H1 (cell line): ENCODE measurements around the gene ENTR1. TPM values are rescaled to one million over a fixed set of nuclear protein-coding genes. Genes with fewer than 3 reads are reported as not detected.
"Not testable (repeated sequence)": the region's sequence is repeated elsewhere in the genome, so short reads cannot be mapped to it uniquely, and the experiment has no call there.

Source experiments
- CTCF ChIA-PET: fragments of 300-600 bp; sonication (Branson Sonifier 250); formaldehyde crosslinking; loops from one replicate; lab custom pipeline; 2021; ENCODE audit not compliant: partially characterized antibody; lab: Charles Lee
- POLR2A ChIA-PET: fragments of 300-600 bp; sonication (Branson Sonifier 250); formaldehyde crosslinking; loops from one replicate; lab custom pipeline; 2021; ENCODE audit warnings: inconsistent platforms; ENCODE audit not compliant: partially characterized antibody; lab: Charles Lee
- DNase-seq, 2 experiments: peaks; one replicate each; pipeline versions ENCODE4 v3.0.0 to v3.0.0-alpha.2; 2010 to 2022; ENCODE audit warnings: low spot score in 2 of 2, low read depth in 1 of 2, mixed read lengths in 1 of 2
- FAIRE-seq: peaks from 2 replicates; lab custom pipeline; 2011; peaks lifted over from hg19 to GRCh38; lab: Jason Lieb, UNC
- H2AFZ ChIP-seq: 2 replicates; pipeline ENCODE4 v1.8.1; 2012; ENCODE audit warnings: low read length, inconsistent platforms
- H2AK5ac ChIP-seq: 2 replicates; pipeline ENCODE4 v1.6.1; 2013; ENCODE audit warnings: low read depth, low read length
- H2BK120ac ChIP-seq: replicated peaks from 2 replicates; pipeline ENCODE3; 2013; ENCODE audit warnings: low read depth, low read length, inconsistent platforms
- H2BK12ac ChIP-seq: 2 replicates; pipeline ENCODE4 v1.6.1; 2013; ENCODE audit warnings: low read depth, low read length
- H2BK15ac ChIP-seq: 2 replicates; pipeline ENCODE4 v1.6.1; 2013; ENCODE audit warnings: low read length
- H2BK20ac ChIP-seq: 2 replicates; pipeline ENCODE4 v1.6.1; 2013; ENCODE audit warnings: low read length
- H2BK5ac ChIP-seq: 2 replicates; pipeline ENCODE4 v1.6.1; 2013; ENCODE audit warnings: low read depth, low read length
- H3K14ac ChIP-seq: 2 replicates; pipeline ENCODE4 v1.6.1; 2013; ENCODE audit warnings: inconsistent platforms; ENCODE audit not compliant: insufficient read length
- H3K18ac ChIP-seq: 2 replicates; pipeline ENCODE4 v1.6.1; 2013; ENCODE audit warnings: low read length; ENCODE audit errors: extremely low read depth
- H3K23ac ChIP-seq: 2 replicates; pipeline ENCODE4 v1.6.1; 2013; ENCODE audit warnings: inconsistent platforms; ENCODE audit not compliant: insufficient read length
- H3K23me2 ChIP-seq: 2 replicates; pipeline ENCODE4 v1.6.1; 2013; ENCODE audit warnings: low read depth, low read length
- H3K27ac ChIP-seq: 2 replicates; pipeline ENCODE4 v1.6.1; 2011; ENCODE audit warnings: low read depth, low read length, inconsistent platforms
- H3K27me3 ChIP-seq, 4 experiments: replicated peaks in 1 of 4; 1 replicate in 1 of 4; 2 replicates in 3 of 4; pipeline versions ENCODE4 v1.6.1 to v1.8.1; 2011 to 2013; ENCODE audit warnings: low read length in 3 of 4, mild to moderate bottlenecking in 3 of 4, inconsistent platforms in 2 of 4, mixed read lengths in 2 of 4, moderate library complexity in 1 of 4; ENCODE audit not compliant: control insufficient read depth in 3 of 4, insufficient read depth in 3 of 4; ENCODE audit errors: extremely low read depth in 1 of 4
- H3K36me3 ChIP-seq, 4 experiments: 2 replicates each; pipeline versions ENCODE4 v1.6.1 to v1.8.1; 2011 to 2013; ENCODE audit warnings: mild to moderate bottlenecking in 4 of 4, low read length in 3 of 4, moderate library complexity in 2 of 4, control low read depth in 1 of 4, inconsistent platforms in 1 of 4; ENCODE audit not compliant: insufficient read depth in 4 of 4, control insufficient read depth in 2 of 4
- H3K4ac ChIP-seq: replicated peaks from 2 replicates; pipeline ENCODE3; 2013; ENCODE audit warnings: low read length, low read depth, mixed read lengths, inconsistent platforms; ENCODE audit not compliant: insufficient read length
- H3K4me1 ChIP-seq, 4 experiments: replicated peaks in 1 of 4; 1 replicate in 1 of 4; 2 replicates in 3 of 4; pipeline versions ENCODE4 v1.6.1 to v1.8.1; 2011 to 2013; ENCODE audit warnings: low read length in 3 of 4, inconsistent platforms in 2 of 4, mixed read lengths in 1 of 4; ENCODE audit not compliant: insufficient read depth in 4 of 4, control insufficient read depth in 3 of 4
- H3K4me2 ChIP-seq, 2 experiments: 2 replicates each; pipeline versions ENCODE4 v1.6.1 to v1.8.1; 2011 to 2013; ENCODE audit warnings: low read depth in 2 of 2, low read length in 2 of 2, control low read depth in 1 of 2, inconsistent platforms in 1 of 2, mild to moderate bottlenecking in 1 of 2; ENCODE audit not compliant: insufficient read depth in 1 of 2
- H3K4me3 ChIP-seq, 4 experiments: fragments of 200-600, 300-600 bp in 1 of 4; sonication (generic), shearing (Covaris generic), sonication (Bioruptor Twin) in 1 of 4; 2 replicates each; pipeline versions ENCODE4 v1.5.1 to v1.8.1; 2011 to 2016; ENCODE audit warnings: low read length in 4 of 4, low read depth in 3 of 4, control low read depth in 2 of 4, inconsistent platforms in 2 of 4, mild to moderate bottlenecking in 2 of 4, mixed read lengths in 1 of 4, moderate library complexity in 1 of 4; ENCODE audit not compliant: insufficient read depth in 2 of 4; ENCODE audit errors: extremely low read depth in 1 of 4
- H3K56ac ChIP-seq: replicated peaks from 2 replicates; pipeline ENCODE3; 2013; ENCODE audit warnings: low read depth, mild to moderate bottlenecking, mixed read lengths, low read length, inconsistent platforms; ENCODE audit not compliant: insufficient read length
- H3K79me1 ChIP-seq: 2 replicates; pipeline ENCODE4 v1.6.1; 2013; ENCODE audit warnings: low read depth, low read length, control low read depth
- H3K79me2 ChIP-seq, 2 experiments: 2 replicates each; pipeline versions ENCODE4 v1.6.1 to v1.8.1; 2012 to 2013; ENCODE audit warnings: low read length in 2 of 2, mild to moderate bottlenecking in 2 of 2, inconsistent platforms in 1 of 2; ENCODE audit not compliant: insufficient read depth in 2 of 2, control insufficient read depth in 1 of 2
- H3K9ac ChIP-seq, 4 experiments: replicated peaks in 1 of 4; 1 replicate in 1 of 4; 2 replicates in 3 of 4; pipeline versions ENCODE4 v1.6.1 to v1.8.1; 2011 to 2013; ENCODE audit warnings: low read depth in 3 of 4, low read length in 3 of 4, control low read depth in 2 of 4, mild to moderate bottlenecking in 2 of 4, moderate library complexity in 2 of 4, inconsistent platforms in 1 of 4; ENCODE audit errors: extremely low read depth in 1 of 4
- H3K9me3 ChIP-seq, 2 experiments: 2 replicates each; pipeline versions ENCODE4 v1.6.1 to v1.8.1; 2012 to 2013; ENCODE audit warnings: mild to moderate bottlenecking in 2 of 2, moderate library complexity in 2 of 2, control low read depth in 1 of 2, inconsistent platforms in 1 of 2, low read depth in 1 of 2, low read length in 1 of 2, mixed read lengths in 1 of 2; ENCODE audit not compliant: insufficient read depth in 2 of 2
- H4K20me1 ChIP-seq, 2 experiments: replicated peaks in 1 of 2; 2 replicates each; pipeline versions ENCODE3 to v1.8.1; 2011 to 2013; ENCODE audit warnings: inconsistent platforms in 2 of 2, low read length in 2 of 2, mild to moderate bottlenecking in 1 of 2; ENCODE audit not compliant: insufficient read depth in 2 of 2, control insufficient read depth in 1 of 2
- H4K5ac ChIP-seq: 2 replicates; pipeline ENCODE4 v1.6.1; 2013; ENCODE audit warnings: low read length, low read depth, mixed read lengths, inconsistent platforms; ENCODE audit not compliant: insufficient read length
- H4K8ac ChIP-seq: 2 replicates; pipeline ENCODE4 v1.8.0; 2013; ENCODE audit warnings: mild to moderate bottlenecking, moderate library complexity, low read length, inconsistent platforms; ENCODE audit not compliant: insufficient read depth; ENCODE audit errors: extremely low read depth
- H4K91ac ChIP-seq: replicated peaks from 2 replicates; pipeline ENCODE3; 2013; ENCODE audit warnings: low read length, mixed read lengths, inconsistent platforms; ENCODE audit not compliant: insufficient read length
- CBX5 ChIP-seq: fragments of 300-800, 300-1000 bp; sonication (generic); IDR thresholded peaks from 2 replicates; pipeline ENCODE4 v1.7.1; 2016; ENCODE audit warnings: antibody characterized with exemption, low read length, low read depth
- EZH2 ChIP-seq: fragments of 200-600 bp; sonication (generic); IDR thresholded peaks from 2 replicates; pipeline ENCODE4 v1.7.1; 2012; ENCODE audit warnings: low read depth, mild to moderate bottlenecking, moderate library complexity, low read length, inconsistent platforms; ENCODE audit not compliant: severe bottlenecking
- POLR2AphosphoS5 ChIP-seq: IDR thresholded peaks from 2 replicates; pipeline ENCODE4 v1.6.1; 2011; ENCODE audit warnings: low read depth, low read length
- TEAD4 ChIP-seq: IDR thresholded peaks from 2 replicates; pipeline ENCODE4 v1.6.1; 2012; ENCODE audit warnings: low read depth, low read length, inconsistent platforms, mixed read lengths
- ZNF274 ChIP-seq: IDR thresholded peaks from 2 replicates; pipeline ENCODE4 v1.7.0; 2012; ENCODE audit warnings: low read length, borderline replicate concordance; ENCODE audit errors: extremely low read depth
- WGBS, 2 experiments: shearing (Covaris generic) in 1 of 2; methylation state at CpG; one replicate each; pipeline versions ENCODE4 v1.1.6 to v1.1.7; 2013 to 2015; ENCODE audit warnings: low lambda C conversion rate in 2 of 2, mixed read lengths in 2 of 2, inconsistent platforms in 1 of 2, low coverage in 1 of 2, missing lambda C conversion rate in 1 of 2; ENCODE audit not compliant: insufficient replicate concordance in 2 of 2, insufficient coverage in 1 of 2, insufficient read length in 1 of 2; ENCODE audit errors: extremely low coverage in 1 of 2, missing lambda C conversion rate in 1 of 2; 5-methylcytosine and 5-hydroxymethylcytosine counted together
- polyA plus RNA-seq, 7 experiments: library from polyadenylated mRNA; depleted of rRNA in 3 of 7; stranded (reverse) in 5 of 7; unstranded in 2 of 7; fragments of >200 nt in 5 of 7; fragments of 200-250 nt in 2 of 7; gene quantifications; 1 replicate in 5 of 7; 2 replicates in 1 of 7; 4 replicates in 1 of 7; pipeline versions ENCODE4 v1.2.1 to v1.2.3, GENCODE V29; 2011 to 2013; ENCODE audit warnings: missing spikeins in 2 of 7, mixed read lengths in 2 of 7
- total RNA-seq: library from RNA; stranded (reverse); fragmentation: NEBNext Ultra II Directional; extraction: Animal tissue kit (Norgen Biotek cat#: 25700); gene quantifications from 2 replicates; pipeline ENCODE4 v1.2.1, GENCODE V29; 2021
- TF ChIP-seq, protein P1 (sequence below): IDR thresholded peaks from 2 replicates; pipeline ENCODE4 v1.6.1; 2011; ENCODE audit warnings: low read length, improper control_type of control experiment

The ENTR1 gene
- total and polyA plus RNA-seq, 2 of the 8 experiments (the other 6 are each of a cell fraction or from before 2014, with no cell fraction given): 65.2 to 102 TPM

DNA sequence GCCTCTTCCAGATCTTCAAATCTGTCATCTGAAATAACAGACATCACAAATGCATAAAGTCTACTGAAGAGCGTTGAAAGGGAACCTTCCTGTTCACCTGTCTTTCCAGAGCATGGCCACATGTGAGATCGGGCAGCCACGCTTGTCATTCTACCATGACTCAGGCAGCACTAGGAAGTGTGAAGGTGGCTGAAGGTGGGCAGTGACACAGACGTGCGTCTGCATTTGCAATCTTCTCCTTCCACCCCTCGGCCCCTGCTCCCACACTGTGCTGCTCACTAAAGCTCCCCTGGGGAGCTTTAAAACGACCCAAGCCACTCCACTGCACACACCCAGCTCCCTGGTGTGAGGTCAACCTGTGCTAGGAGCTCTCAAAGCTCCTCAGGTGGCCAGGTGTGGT, 2.5 kb downstream of the ENTR1 start (continued):
- TF ChIP-seq, protein P1, sequence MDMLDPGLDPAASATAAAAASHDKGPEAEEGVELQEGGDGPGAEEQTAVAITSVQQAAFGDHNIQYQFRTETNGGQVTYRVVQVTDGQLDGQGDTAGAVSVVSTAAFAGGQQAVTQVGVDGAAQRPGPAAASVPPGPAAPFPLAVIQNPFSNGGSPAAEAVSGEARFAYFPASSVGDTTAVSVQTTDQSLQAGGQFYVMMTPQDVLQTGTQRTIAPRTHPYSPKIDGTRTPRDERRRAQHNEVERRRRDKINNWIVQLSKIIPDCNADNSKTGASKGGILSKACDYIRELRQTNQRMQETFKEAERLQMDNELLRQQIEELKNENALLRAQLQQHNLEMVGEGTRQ: no peak
- TF ChIP-seq ZNF274 (no peak), EZH2 (no peak), POLR2AphosphoS5 (no peak; the same call in 1 of the 2 replicates), CBX5 (no peak), TEAD4 (no peak)

DNA sequence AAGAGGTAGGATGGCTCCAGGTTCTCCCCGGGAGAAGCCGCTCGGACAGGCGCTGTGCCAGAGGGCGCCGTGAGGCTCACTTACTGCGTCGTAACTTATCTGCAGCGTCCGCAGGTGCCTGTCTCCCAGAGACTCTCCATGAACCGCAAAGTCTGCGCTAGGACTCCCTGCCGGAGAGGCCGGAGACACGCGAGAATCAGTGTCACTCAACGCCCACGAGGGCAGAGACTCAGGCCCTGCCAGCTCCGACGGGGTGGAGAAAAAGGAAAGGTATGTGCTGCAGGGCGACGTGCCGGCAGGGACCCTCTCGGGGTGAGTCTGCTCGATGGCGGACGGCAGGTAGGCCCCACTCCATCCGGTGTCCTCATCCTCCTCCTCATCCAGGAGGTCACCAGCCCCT, 3.4 kb downstream of the ENTR1 start:
- H4K91ac ChIP-seq, H4K8ac ChIP-seq, H2BK12ac ChIP-seq, H3K23me2 ChIP-seq, H3K9me3 ChIP-seq, H3K18ac ChIP-seq, H3K27me3 ChIP-seq, H2BK5ac ChIP-seq, H3K27ac ChIP-seq, H3K4me3 ChIP-seq, H2AFZ ChIP-seq, H3K56ac ChIP-seq, H4K5ac ChIP-seq, H2BK120ac ChIP-seq, H3K4ac ChIP-seq, H3K4me1 ChIP-seq, H3K9ac ChIP-seq, H3K4me2 ChIP-seq, H2AK5ac ChIP-seq, H2BK20ac ChIP-seq, H3K14ac ChIP-seq, FAIRE-seq, H3K23ac ChIP-seq, H2BK15ac ChIP-seq, DNase-seq: not testable (repeated sequence)
- Histone ChIP-seq H3K36me3 (peaks cover 14 to 51% (median 36%) of the 10 kb centered on the region in 4 experiments), H4K20me1 (peaks cover 5 to 11% of the 10 kb centered on the region in 2 experiments), H3K79me2 (peaks cover 11 to 34% of the 10 kb centered on the region in 2 experiments), H3K79me1 (peaks cover 20% of the 10 kb centered on the region)
- ChIA-PET CTCF (interaction anchor here (0.9 kb wide), 1 partner anchor 23 kb away, joined by 3 read pairs; no protein-coding TSS in a partner anchor), POLR2A (interaction anchor here (1.2 to 8.0 kb wide), 4 partner anchors 9 to 32 kb away, joined by 3 to 123 read pairs (median 6); partner anchors contain the start of gene SNAPC4)
- 92% methylated on average over 28 of the region's 28 CpGs; no CpG with 5 or more reads in 1 of the 2 experiments for WGBS, 2 experiments
